Central memory CD4-positive, alpha-beta T cell (primary cell): ENCODE results near the gene KDM3A.

Experiments used
- DNase-seq: peaks from one replicate; pipeline ENCODE4 v3.0.0; 2022

KDM3A gene

GRCh38 chr2:86520153-86520552 is 79.0 kb downstream of the KDM3A start:
- DNase-seq = no peak

- no peak for DNase-seq
Observed at GRCh38 chr2:86521922-86522321, 80.8 kb downstream of the KDM3A start.

DNA sequence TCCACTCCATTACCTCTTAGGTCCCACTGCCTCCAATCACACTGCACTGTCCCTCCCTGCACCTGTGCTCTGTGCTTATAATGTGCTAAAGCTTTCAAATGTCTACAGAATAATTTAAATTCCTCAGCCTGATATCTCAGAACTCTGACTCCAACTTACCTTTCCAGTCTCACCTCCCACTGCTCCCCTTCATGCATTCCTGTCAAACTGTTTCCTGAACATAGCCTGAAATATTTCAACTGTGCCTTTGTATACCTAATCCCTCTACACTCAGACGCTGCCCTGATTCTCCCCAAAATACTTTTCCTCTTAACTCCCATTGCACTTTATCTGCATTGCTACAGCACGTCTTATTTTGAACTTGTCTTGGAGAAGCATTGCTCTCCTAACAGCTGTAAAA is 81.5 kb downstream of the KDM3A start:
- no peak for DNase-seq

- DNase-seq = no peak
Observed at GRCh38 chr2:86523491-86523890, 82.3 kb downstream of the KDM3A start.

DNA sequence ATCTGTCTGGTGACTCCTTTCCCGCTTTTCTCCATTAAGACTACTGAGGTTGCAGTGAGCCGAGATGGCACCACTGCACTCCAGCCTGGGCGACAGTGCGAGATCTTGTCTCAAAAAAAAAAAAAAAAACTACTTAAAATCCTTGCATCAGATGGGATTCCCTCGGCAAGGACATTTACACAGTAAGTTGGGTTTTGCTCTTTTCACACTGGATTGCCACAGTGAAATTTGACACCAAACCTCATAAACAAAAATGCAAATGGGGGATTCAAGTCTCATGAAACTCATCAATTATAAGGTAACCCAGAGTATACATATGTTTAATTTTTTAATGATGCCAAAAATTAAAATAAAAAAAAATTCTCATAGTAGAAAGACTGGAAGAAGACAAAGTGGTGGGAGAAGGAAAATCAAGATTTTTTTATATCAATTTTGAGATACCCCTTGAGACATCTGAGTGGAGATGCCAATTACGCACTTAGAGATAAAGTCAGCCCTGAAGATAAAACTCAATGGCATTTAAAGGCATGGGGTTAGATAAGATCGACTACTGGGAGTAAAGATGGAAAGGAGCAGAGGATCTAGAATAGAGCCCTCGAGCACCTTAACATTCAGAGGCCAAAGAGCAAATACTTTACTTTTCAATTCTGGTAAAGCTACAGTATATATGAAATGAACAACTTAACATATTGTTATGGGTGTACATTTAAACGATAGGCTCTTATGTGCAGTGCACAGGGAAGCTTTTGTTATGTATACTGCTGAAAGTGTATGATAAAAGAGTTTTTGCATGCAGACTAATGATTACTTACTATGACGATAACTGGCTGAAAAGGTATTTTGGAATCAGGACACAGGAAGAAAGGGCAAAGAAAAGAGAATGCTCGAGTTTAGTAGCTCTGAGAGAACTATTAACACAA is 84.5 kb downstream of the KDM3A start:
- no peak for DNase-seq

- DNase-seq = no peak
Observed at GRCh38 chr2:86533589-86533988, 92.4 kb downstream of the KDM3A start.

DNA sequence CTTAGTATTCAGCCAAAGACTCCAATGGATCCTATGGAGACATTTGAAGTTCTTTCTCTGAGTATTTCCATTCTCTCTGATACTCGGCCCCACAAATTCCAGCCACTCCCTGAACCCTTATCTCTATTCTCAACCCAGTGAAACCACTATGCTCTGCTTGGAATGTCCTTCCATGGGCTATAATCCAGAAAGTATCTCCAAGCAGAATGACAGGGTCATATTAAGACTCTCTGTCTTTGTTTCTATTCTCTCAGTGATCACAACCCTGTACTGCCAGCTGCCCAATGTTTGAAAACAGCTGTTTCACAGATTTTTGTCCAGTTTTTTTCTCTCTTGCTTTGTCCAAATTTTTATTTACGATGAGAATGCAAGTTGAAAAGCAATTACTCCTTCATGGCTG is 100.2 kb downstream of the KDM3A start:
- DNase-seq = no peak
